Measurements from ENCODE around the gene ROPN1B.

The ROPN1B gene

GRCh38 chr3:126016616-126017015 is 47.6 kb downstream of the ROPN1B start:
- Histone ChIP-seq H3K4me3 (ENCODE audit: low read length) (no peak overlapping the region), H3K9me3 (ENCODE audit: insufficient read depth, low read length) (no peaks in the 10 kb centered on the region), H4K20me1 (ENCODE audit: insufficient read depth, low read length) (no peaks in the 10 kb centered on the region), H3K27me3 (ENCODE audit: low read depth, low read length) (no peaks in the 10 kb centered on the region), H2AFZ (ENCODE audit: low read depth, low read length) (no peak overlapping the region), H3K79me2 (ENCODE audit: low read length) (no peaks in the 10 kb centered on the region), H3K27ac (ENCODE audit: low read length) (no peak overlapping the region), H3K36me3 (replicated peaks; ENCODE audit: low read depth, low read length) (peaks cover 3% of the 10 kb centered on the region), H3K9ac (ENCODE audit: low read length) (no peak overlapping the region), H3K4me1 (ENCODE audit: low read length) (peaks cover 8% of the 10 kb centered on the region), H3K4me2 (ENCODE audit: low read length) (no peak overlapping the region)
- no peak for TF ChIP-seq CTCF (IDR thresholded peaks at IDR 0.05; ENCODE audit: low read depth, low read length)
- TF ChIP-seq EZH2phosphoT487 (IDR thresholded peaks at IDR 0.05; ENCODE audit: low read depth) = no peak

- Histone ChIP-seq H3K9me3 (ENCODE audit: insufficient read depth, low read length) (no peaks in the 10 kb centered on the region), H3K79me2 (ENCODE audit: low read length) (no peaks in the 10 kb centered on the region), H3K27me3 (ENCODE audit: low read depth, low read length) (no peaks in the 10 kb centered on the region), H3K9ac (ENCODE audit: low read length) (no peak overlapping the region), H3K4me1 (ENCODE audit: low read length) (peaks cover 8% of the 10 kb centered on the region), H3K27ac (ENCODE audit: low read length) (no peak overlapping the region), H3K36me3 (replicated peaks; ENCODE audit: low read depth, low read length) (peaks cover 3% of the 10 kb centered on the region), H4K20me1 (ENCODE audit: insufficient read depth, low read length) (no peaks in the 10 kb centered on the region), H3K4me3 (ENCODE audit: low read length) (no peak overlapping the region), H2AFZ (ENCODE audit: low read depth, low read length) (no peak overlapping the region), H3K4me2 (ENCODE audit: low read length) (no peak overlapping the region)
- no peak for TF ChIP-seq CTCF (IDR thresholded peaks at IDR 0.05; ENCODE audit: low read depth, low read length)
- TF ChIP-seq EZH2phosphoT487 (IDR thresholded peaks at IDR 0.05; ENCODE audit: low read depth) = no peak
These were observed 48.4 kb downstream of the ROPN1B start for GRCh38 chr3:126017362-126017761.

- Histone ChIP-seq H3K9me3 (ENCODE audit: insufficient read depth, low read length) (no peaks in the 10 kb centered on the region), H2AFZ (ENCODE audit: low read depth, low read length) (no peak overlapping the region), H3K4me1 (ENCODE audit: low read length) (peaks cover 8% of the 10 kb centered on the region), H3K4me2 (ENCODE audit: low read length) (no peak overlapping the region), H3K4me3 (ENCODE audit: low read length) (no peak overlapping the region), H3K9ac (ENCODE audit: low read length) (no peak overlapping the region), H4K20me1 (ENCODE audit: insufficient read depth, low read length) (no peaks in the 10 kb centered on the region), H3K79me2 (ENCODE audit: low read length) (no peaks in the 10 kb centered on the region), H3K36me3 (replicated peaks; ENCODE audit: low read depth, low read length) (peaks cover 3% of the 10 kb centered on the region), H3K27ac (ENCODE audit: low read length) (no peak overlapping the region), H3K27me3 (ENCODE audit: low read depth, low read length) (no peaks in the 10 kb centered on the region)
- TF ChIP-seq EZH2phosphoT487 (IDR thresholded peaks at IDR 0.05; ENCODE audit: low read depth) (no peak), CTCF (IDR thresholded peaks at IDR 0.05; ENCODE audit: low read depth, low read length) (no peak)
These were observed 49.6 kb downstream of the ROPN1B start for GRCh38 chr3:126018545-126018944.

- no peaks in the 10 kb centered on the region for H3K27me3 ChIP-seq (ENCODE audit: low read depth, low read length)
These were observed 50.0 kb downstream of the ROPN1B start for GRCh38 chr3:126018995-126019394.

More at GRCh38 chr3:126018995-126019394, 50.0 kb downstream of the ROPN1B start:
- Histone ChIP-seq H3K4me3 (ENCODE audit: low read length) (no peak overlapping the region), H3K9ac (ENCODE audit: low read length) (no peak overlapping the region), H3K27ac (ENCODE audit: low read length) (no peak overlapping the region), H3K9me3 (ENCODE audit: insufficient read depth, low read length) (no peaks in the 10 kb centered on the region), H3K36me3 (replicated peaks; ENCODE audit: low read depth, low read length) (peaks cover 3% of the 10 kb centered on the region), H3K4me2 (ENCODE audit: low read length) (no peak overlapping the region), H4K20me1 (ENCODE audit: insufficient read depth, low read length) (no peaks in the 10 kb centered on the region), H3K79me2 (ENCODE audit: low read length) (no peaks in the 10 kb centered on the region), H3K4me1 (ENCODE audit: low read length) (peaks cover 8% of the 10 kb centered on the region), H2AFZ (ENCODE audit: low read depth, low read length) (no peak overlapping the region)
- no peak for TF ChIP-seq EZH2phosphoT487 (IDR thresholded peaks at IDR 0.05; ENCODE audit: low read depth)
- no peak for TF ChIP-seq CTCF (IDR thresholded peaks at IDR 0.05; ENCODE audit: low read depth, low read length)

All from OCI-LY3 (cell line).